ENCODE results near the gene NUBPL. TPM values are rescaled to one million over a fixed set of nuclear protein-coding genes. Genes with fewer than 3 reads are reported as not detected.
"Not testable (repeated sequence)": the region's sequence is repeated elsewhere in the genome, so short reads cannot be mapped to it uniquely, and the experiment has no call there.

NUBPL gene
- total RNA-seq, 1 experiment from 2014 or later: 11.6 TPM

DNA sequence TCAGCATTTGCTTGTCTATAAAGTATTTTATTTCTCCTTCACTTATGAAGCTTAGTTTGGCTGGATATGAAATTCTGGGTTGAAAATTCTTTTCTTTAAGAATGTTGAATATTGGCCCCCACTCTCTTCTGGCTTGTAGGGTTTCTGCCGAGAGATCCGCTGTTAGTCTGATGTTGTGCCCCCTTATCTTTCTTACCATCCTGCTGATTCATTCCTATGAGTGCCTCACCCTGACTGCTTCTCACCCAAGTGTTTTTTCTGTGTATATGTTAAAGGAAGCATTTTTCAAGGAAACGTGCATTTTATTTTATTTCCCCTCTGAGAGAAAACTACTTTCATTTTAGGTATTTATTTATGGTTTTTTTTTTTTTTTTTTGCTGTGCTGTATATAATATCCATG is 236.7 kb downstream of the NUBPL start:
- H3K27me3 Mint-ChIP-seq (ENCODE audit: low read depth); ATAC-seq; H3K4me1 Mint-ChIP-seq; POLR2A ChIA-PET; DNase-seq (ENCODE audit: low spot score); H3K9me3 Mint-ChIP-seq; H3K4me3 Mint-ChIP-seq; CTCF ChIA-PET; H3K27ac Mint-ChIP-seq; H3K36me3 Mint-ChIP-seq: not testable (repeated sequence)

DNA sequence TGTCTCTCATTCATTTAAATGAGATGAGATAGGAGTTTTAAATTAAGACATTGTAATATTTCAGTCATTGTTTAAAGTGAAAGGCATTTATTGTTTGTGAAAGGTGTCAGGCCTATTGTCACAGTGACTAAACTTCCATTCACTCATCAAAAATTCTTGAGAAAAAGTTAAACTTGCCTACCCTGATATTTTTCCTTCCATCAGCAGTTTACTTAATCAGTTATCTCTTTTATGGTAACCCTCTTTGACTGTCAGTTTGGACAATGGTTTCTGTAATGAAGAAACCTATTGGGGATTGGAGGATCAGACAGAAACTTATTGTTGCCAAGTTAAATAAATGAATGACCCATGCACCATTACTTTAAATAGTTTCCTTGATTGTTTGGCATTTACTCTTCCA is 241.6 kb downstream of the NUBPL start:
- no peaks in the 10 kb centered on the region for H3K27me3 Mint-ChIP-seq (ENCODE audit: low read depth)
- ChIA-PET CTCF (no interaction called here), POLR2A (no interaction called here)
- no peak for ATAC-seq
- H3K36me3 Mint-ChIP-seq: peaks cover 2% of the 10 kb centered on the region; the same call in 1 of the 2 replicates
- TF ChIP-seq ZNF232 (CRISPR knock-in tag; IDR thresholded peaks at IDR 0.05) (no peak), SMAD4 (CRISPR knock-in tag; IDR thresholded peaks at IDR 0.05) (no peak), TP53 (CRISPR knock-in tag; IDR thresholded peaks at IDR 0.05) (no peak), ZNF121 (CRISPR knock-in tag; IDR thresholded peaks at IDR 0.05) (no peak), MXD4 (CRISPR knock-in tag; IDR thresholded peaks at IDR 0.05; ENCODE audit: borderline replicate concordance) (no peak), GABPB1 (CRISPR knock-in tag; IDR thresholded peaks at IDR 0.05) (no peak), NR3C1 (CRISPR knock-in tag; conservative IDR thresholded peaks at IDR 0.05; ENCODE audit: low read depth) (no peak), ZBTB21 (CRISPR knock-in tag; IDR thresholded peaks at IDR 0.05; ENCODE audit: borderline replicate concordance) (no peak)
- TF ChIP-seq, protein P1, sequence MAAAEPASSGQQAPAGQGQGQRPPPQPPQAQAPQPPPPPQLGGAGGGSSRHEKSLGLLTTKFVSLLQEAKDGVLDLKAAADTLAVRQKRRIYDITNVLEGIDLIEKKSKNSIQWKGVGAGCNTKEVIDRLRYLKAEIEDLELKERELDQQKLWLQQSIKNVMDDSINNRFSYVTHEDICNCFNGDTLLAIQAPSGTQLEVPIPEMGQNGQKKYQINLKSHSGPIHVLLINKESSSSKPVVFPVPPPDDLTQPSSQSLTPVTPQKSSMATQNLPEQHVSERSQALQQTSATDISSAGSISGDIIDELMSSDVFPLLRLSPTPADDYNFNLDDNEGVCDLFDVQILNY (CRISPR knock-in tag; IDR thresholded peaks at IDR 0.05): no peak
- TF ChIP-seq, protein P2, sequence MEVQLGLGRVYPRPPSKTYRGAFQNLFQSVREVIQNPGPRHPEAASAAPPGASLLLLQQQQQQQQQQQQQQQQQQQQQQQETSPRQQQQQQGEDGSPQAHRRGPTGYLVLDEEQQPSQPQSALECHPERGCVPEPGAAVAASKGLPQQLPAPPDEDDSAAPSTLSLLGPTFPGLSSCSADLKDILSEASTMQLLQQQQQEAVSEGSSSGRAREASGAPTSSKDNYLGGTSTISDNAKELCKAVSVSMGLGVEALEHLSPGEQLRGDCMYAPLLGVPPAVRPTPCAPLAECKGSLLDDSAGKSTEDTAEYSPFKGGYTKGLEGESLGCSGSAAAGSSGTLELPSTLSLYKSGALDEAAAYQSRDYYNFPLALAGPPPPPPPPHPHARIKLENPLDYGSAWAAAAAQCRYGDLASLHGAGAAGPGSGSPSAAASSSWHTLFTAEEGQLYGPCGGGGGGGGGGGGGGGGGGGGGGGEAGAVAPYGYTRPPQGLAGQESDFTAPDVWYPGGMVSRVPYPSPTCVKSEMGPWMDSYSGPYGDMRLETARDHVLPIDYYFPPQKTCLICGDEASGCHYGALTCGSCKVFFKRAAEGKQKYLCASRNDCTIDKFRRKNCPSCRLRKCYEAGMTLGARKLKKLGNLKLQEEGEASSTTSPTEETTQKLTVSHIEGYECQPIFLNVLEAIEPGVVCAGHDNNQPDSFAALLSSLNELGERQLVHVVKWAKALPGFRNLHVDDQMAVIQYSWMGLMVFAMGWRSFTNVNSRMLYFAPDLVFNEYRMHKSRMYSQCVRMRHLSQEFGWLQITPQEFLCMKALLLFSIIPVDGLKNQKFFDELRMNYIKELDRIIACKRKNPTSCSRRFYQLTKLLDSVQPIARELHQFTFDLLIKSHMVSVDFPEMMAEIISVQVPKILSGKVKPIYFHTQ (CRISPR knock-in tag; IDR thresholded peaks at IDR 0.05): no peak
- TF ChIP-seq, protein P3, sequence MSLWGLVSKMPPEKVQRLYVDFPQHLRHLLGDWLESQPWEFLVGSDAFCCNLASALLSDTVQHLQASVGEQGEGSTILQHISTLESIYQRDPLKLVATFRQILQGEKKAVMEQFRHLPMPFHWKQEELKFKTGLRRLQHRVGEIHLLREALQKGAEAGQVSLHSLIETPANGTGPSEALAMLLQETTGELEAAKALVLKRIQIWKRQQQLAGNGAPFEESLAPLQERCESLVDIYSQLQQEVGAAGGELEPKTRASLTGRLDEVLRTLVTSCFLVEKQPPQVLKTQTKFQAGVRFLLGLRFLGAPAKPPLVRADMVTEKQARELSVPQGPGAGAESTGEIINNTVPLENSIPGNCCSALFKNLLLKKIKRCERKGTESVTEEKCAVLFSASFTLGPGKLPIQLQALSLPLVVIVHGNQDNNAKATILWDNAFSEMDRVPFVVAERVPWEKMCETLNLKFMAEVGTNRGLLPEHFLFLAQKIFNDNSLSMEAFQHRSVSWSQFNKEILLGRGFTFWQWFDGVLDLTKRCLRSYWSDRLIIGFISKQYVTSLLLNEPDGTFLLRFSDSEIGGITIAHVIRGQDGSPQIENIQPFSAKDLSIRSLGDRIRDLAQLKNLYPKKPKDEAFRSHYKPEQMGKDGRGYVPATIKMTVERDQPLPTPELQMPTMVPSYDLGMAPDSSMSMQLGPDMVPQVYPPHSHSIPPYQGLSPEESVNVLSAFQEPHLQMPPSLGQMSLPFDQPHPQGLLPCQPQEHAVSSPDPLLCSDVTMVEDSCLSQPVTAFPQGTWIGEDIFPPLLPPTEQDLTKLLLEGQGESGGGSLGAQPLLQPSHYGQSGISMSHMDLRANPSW (CRISPR knock-in tag; conservative IDR thresholded peaks at IDR 0.05; ENCODE audit: low read depth): no peak
- TF ChIP-seq, protein P4, sequence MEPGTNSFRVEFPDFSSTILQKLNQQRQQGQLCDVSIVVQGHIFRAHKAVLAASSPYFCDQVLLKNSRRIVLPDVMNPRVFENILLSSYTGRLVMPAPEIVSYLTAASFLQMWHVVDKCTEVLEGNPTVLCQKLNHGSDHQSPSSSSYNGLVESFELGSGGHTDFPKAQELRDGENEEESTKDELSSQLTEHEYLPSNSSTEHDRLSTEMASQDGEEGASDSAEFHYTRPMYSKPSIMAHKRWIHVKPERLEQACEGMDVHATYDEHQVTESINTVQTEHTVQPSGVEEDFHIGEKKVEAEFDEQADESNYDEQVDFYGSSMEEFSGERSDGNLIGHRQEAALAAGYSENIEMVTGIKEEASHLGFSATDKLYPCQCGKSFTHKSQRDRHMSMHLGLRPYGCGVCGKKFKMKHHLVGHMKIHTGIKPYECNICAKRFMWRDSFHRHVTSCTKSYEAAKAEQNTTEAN (CRISPR knock-in tag; IDR thresholded peaks at IDR 0.05): no peak
- no peak for DNase-seq (ENCODE audit: low spot score)
- peaks cover 18% of the 10 kb centered on the region for H3K9me3 Mint-ChIP-seq
- no peak overlapping the region for H3K27ac Mint-ChIP-seq
- H3K4me1 Mint-ChIP-seq: peaks cover 11% of the 10 kb centered on the region
- H3K4me3 Mint-ChIP-seq: no peak overlapping the region

DNA sequence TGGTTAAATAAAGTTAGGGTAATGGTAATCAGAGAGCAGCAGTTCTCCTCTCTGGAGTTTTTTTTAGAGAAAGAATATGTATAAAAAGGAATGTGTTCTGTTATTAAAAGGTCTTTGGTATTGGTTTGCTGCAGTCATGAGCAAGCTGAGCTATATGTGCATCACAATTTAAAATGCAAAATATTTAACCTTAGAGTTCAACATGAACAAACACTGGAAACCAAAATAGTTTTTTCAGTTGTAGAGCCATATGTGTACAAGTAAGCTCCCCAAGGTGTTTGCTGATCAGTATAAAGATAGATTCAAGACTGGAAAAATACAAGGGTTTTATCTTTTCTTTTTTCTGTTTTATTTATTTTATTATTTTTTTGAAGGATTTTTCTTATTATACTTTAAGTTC is 245.0 kb downstream of the NUBPL start:
- Mint-ChIP-seq H3K4me1 (peaks cover 11% of the 10 kb centered on the region), H3K36me3 (peaks cover 2% of the 10 kb centered on the region; the same call in 1 of the 2 replicates), H3K27ac (no peak overlapping the region), H3K4me3 (no peak overlapping the region), H3K9me3 (peaks cover 30% of the 10 kb centered on the region), H3K27me3 (ENCODE audit: low read depth) (no peaks in the 10 kb centered on the region)
- POLR2A ChIA-PET: no interaction called here
- TF ChIP-seq CREB1 (CRISPR knock-in tag; IDR thresholded peaks at IDR 0.05) (no peak), ZBTB21 (CRISPR knock-in tag; IDR thresholded peaks at IDR 0.05; ENCODE audit: borderline replicate concordance) (no peak), NFE2L1 (CRISPR knock-in tag; IDR thresholded peaks at IDR 0.05) (no peak), FOXJ3 (CRISPR knock-in tag; IDR thresholded peaks at IDR 0.05; ENCODE audit: borderline replicate concordance) (no peak)
- TF ChIP-seq, protein P5, sequence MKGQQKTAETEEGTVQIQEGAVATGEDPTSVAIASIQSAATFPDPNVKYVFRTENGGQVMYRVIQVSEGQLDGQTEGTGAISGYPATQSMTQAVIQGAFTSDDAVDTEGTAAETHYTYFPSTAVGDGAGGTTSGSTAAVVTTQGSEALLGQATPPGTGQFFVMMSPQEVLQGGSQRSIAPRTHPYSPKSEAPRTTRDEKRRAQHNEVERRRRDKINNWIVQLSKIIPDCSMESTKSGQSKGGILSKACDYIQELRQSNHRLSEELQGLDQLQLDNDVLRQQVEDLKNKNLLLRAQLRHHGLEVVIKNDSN (CRISPR knock-in tag; IDR thresholded peaks at IDR 0.05): no peak
- TF ChIP-seq, protein P1 (CRISPR knock-in tag; IDR thresholded peaks at IDR 0.05): no peak
- TF ChIP-seq, protein P6, sequence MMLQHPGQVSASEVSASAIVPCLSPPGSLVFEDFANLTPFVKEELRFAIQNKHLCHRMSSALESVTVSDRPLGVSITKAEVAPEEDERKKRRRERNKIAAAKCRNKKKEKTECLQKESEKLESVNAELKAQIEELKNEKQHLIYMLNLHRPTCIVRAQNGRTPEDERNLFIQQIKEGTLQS (CRISPR knock-in tag; conservative IDR thresholded peaks at IDR 0.05): no peak
- no peak for DNase-seq (ENCODE audit: low spot score)
- CTCF ChIA-PET: no interaction called here
- no peak for ATAC-seq

DNA sequence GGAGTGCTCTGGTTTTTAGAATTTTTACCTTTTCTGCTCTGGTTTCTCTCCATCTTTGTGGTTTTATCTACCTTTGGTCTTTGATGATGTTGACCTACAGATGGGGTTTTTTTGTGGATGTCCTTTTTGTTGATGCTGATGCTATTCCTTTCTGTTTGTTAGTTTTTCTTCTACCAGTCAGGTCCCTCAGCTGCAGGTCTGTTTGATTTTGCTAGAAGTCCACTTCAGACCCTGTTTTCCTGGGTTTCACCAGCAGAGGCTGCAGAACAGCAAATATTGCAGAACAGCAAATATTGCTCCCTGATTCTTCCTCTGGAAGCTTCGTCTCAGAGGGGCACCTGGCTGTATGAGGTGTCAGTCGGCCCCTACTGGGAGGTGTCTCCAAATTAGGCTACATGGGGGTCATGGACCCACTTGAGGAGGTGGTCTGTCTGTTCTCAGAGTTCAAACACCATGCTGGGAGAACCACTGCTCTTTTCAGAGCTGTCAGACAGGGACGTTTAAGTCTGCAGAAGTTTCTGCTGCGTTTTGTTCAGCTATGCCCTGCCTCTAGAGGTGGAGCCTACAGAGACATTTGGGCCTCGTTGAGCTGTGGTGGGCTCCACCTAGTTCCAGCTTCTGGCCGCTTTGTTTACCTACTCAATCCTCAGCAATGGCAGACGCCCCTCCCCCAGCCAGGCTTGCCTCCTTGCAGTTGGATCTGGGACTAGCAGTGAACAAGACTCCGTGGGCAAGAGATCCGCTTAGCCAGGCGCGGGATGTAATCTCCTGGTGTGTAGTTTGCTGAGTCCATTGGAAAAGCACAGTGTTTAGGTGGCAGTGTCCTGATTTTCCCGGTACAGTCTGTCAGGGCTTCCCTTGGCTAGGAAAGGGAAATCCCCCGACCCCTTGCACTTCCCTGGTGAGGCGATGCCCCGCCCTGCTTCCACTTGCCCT is 250.8 kb downstream of the NUBPL start:
- Mint-ChIP-seq H3K4me1 (peaks cover 12% of the 10 kb centered on the region), H3K27ac (peak overlapping the region; percentile 13; the same call in 1 of the 2 replicates), H3K9me3 (peaks cover 52% of the 10 kb centered on the region)
- DNase-seq (ENCODE audit: low spot score) (peak; percentile 40), ATAC-seq (peak; percentile 65)
- H3K4me3 Mint-ChIP-seq; H3K36me3 Mint-ChIP-seq; POLR2A ChIA-PET; H3K27me3 Mint-ChIP-seq (ENCODE audit: low read depth): not testable (repeated sequence)
- CTCF ChIA-PET: interaction anchor here (1.4 kb wide), 1 partner anchor 9 kb away, joined by 5 read pairs; no protein-coding TSS in a partner anchor

All from WTC11 (cell line).